ENCODE data around the gene HERPUD1. TPM values are rescaled to one million over a fixed set of nuclear protein-coding genes. Genes with fewer than 3 reads are reported as not detected.

Gene HERPUD1
- polyA plus RNA-seq, 1 of the 3 experiments (the other 2 are of a cell fraction) = 46.3 TPM

GRCh38 chr16:56941856-56942331, 10.0 kb downstream of the HERPUD1 start (continued):
- TF ChIP-seq, protein P1, sequence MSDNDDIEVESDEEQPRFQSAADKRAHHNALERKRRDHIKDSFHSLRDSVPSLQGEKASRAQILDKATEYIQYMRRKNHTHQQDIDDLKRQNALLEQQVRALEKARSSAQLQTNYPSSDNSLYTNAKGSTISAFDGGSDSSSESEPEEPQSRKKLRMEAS (IDR thresholded peaks at IDR 0.05; ENCODE audit: low read depth) = no peak
- TF ChIP-seq TEAD4 (IDR thresholded peaks at IDR 0.05; ENCODE audit: borderline replicate concordance, insufficient read depth) = no peak

- Histone ChIP-seq H3K9me2 (no peaks in the 10 kb centered on the region), H3K36me3 (replicated peaks in 1 of 2; ENCODE audit: control insufficient read depth in 1 of 2, insufficient read depth in 2 of 2, low read length in 1 of 2) (peaks cover 61% of the 10 kb centered on the region in 2 experiments), H3K4me2 (no peak overlapping the region), H3K9ac (no peak overlapping the region), H3K4me3 (ENCODE audit: low read depth in 2 of 2, low read length in 1 of 2) (no peak overlapping the region), H3K27ac (ENCODE audit: low read depth in 2 of 2, low read length in 1 of 2) (no peak overlapping the region), H3K9me3 (no peaks in the 10 kb centered on the region), H3K79me2 (ENCODE audit: insufficient read depth) (peaks cover 18% of the 10 kb centered on the region), H3K27me3 (ENCODE audit: insufficient read depth) (no peaks in the 10 kb centered on the region), H3F3A (replicated peaks; ENCODE audit: insufficient read depth) (peaks cover 48% of the 10 kb centered on the region), H3K4me1 (ENCODE audit: control insufficient read depth in 1 of 2, insufficient read depth in 2 of 2, low read depth in 1 of 2, low read length in 1 of 2) (peaks cover 0 to 4% of the 10 kb centered on the region in 2 experiments; a peak in 1 of 4 replicates), H4K20me1 (ENCODE audit: insufficient read depth) (peaks cover 39% of the 10 kb centered on the region), H2AFZ (ENCODE audit: low read depth) (no peak overlapping the region)
- no peak for TF ChIP-seq JUND (IDR thresholded peaks at IDR 0.05)
- TF ChIP-seq POLR2AphosphoS5 (IDR thresholded peaks at IDR 0.05; ENCODE audit: low read depth, low read length) = no peak
- no peak for TF ChIP-seq FOSL2 (IDR thresholded peaks at IDR 0.05; ENCODE audit: borderline replicate concordance, low read depth)
- no peak for TF ChIP-seq SIN3A (IDR thresholded peaks at IDR 0.05; ENCODE audit: borderline replicate concordance, low read depth, low read length)
- no peak for TF ChIP-seq FOXM1 (IDR thresholded peaks at IDR 0.05; ENCODE audit: low read depth)
- TF ChIP-seq SMC3 (IDR thresholded peaks at IDR 0.05; ENCODE audit: low read depth, low read length) = no peak
- no peak for TF ChIP-seq TCF12 (IDR thresholded peaks at IDR 0.05)
- TF ChIP-seq TEAD4 (IDR thresholded peaks at IDR 0.05; ENCODE audit: borderline replicate concordance, insufficient read depth) = no peak
- TF ChIP-seq, protein P2, sequence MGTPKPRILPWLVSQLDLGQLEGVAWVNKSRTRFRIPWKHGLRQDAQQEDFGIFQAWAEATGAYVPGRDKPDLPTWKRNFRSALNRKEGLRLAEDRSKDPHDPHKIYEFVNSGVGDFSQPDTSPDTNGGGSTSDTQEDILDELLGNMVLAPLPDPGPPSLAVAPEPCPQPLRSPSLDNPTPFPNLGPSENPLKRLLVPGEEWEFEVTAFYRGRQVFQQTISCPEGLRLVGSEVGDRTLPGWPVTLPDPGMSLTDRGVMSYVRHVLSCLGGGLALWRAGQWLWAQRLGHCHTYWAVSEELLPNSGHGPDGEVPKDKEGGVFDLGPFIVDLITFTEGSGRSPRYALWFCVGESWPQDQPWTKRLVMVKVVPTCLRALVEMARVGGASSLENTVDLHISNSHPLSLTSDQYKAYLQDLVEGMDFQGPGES (IDR thresholded peaks at IDR 0.05; ENCODE audit: low read depth, low read length) = no peak
- no peak for TF ChIP-seq EP300 (IDR thresholded peaks at IDR 0.05; ENCODE audit: borderline replicate concordance in 1 of 2, low read depth in 1 of 2, low read length in 1 of 2)
- no peak for TF ChIP-seq CHD2 (IDR thresholded peaks at IDR 0.05; ENCODE audit: low read length, partially characterized antibody)
- TF ChIP-seq ELF1 (IDR thresholded peaks at IDR 0.05) = no peak
- TF ChIP-seq RAD21 (IDR thresholded peaks at IDR 0.05; ENCODE audit: low read length) = no peak
- no peak for TF ChIP-seq TAF1 (IDR thresholded peaks at IDR 0.05; ENCODE audit: borderline replicate concordance, low read depth, low read length)
- ChIA-PET POLR2A (interaction anchor here (0.8 to 1.1 kb wide), 2 partner anchors 10 to 13 kb away, joined by 3 to 4 read pairs; no protein-coding TSS in a partner anchor), CTCF (no interaction called here)
- 96% methylated on average over 6 of the region's 6 CpGs for WGBS (ENCODE audit: low lambda C conversion rate)
- DNase-seq = no peak
These were observed 11.9 kb downstream of the HERPUD1 start for GRCh38 chr16:56943761-56944375.

All from SK-N-SH (cell line).